Mesendoderm (in vitro differentiated cells): Measurements from ENCODE around the gene LTA.
"Not testable (repeated sequence)": the region's sequence is repeated elsewhere in the genome, so short reads cannot be mapped to it uniquely, and the experiment has no call there.

Experiments
- DNase-seq: peaks from one replicate; pipeline ENCODE4 v3.0.0; 2013
- H2AK5ac ChIP-seq: 2 replicates; pipeline ENCODE4 v1.6.1; 2013; ENCODE audit warnings: low read length, inconsistent platforms
- H2BK120ac ChIP-seq: 2 replicates; pipeline ENCODE4 v1.6.1; 2013; ENCODE audit warnings: low read depth, mild to moderate bottlenecking, low read length, moderate library complexity, mixed read lengths
- H2BK15ac ChIP-seq: replicated peaks from 2 replicates; pipeline ENCODE4 v1.6.1; 2013; ENCODE audit warnings: low read depth, mild to moderate bottlenecking, moderate library complexity
- H2BK5ac ChIP-seq: 2 replicates; pipeline ENCODE4 v1.6.1; 2013; ENCODE audit warnings: low read length, inconsistent platforms
- H3K18ac ChIP-seq: 2 replicates; pipeline ENCODE4 v1.6.1; 2013; ENCODE audit warnings: mild to moderate bottlenecking, low read length, mixed read lengths
- H3K23ac ChIP-seq: one replicate; pipeline ENCODE4 v1.6.1; 2013; ENCODE audit warnings: low read length
- H3K27ac ChIP-seq: 2 replicates; pipeline ENCODE4 v1.5.1; 2013; ENCODE audit warnings: low read depth, mild to moderate bottlenecking, inconsistent platforms, low read length, moderate library complexity
- H3K27me3 ChIP-seq: 2 replicates; pipeline ENCODE4 v1.6.1; 2013; ENCODE audit warnings: low read length, control low read depth, mild to moderate bottlenecking, inconsistent platforms; ENCODE audit not compliant: insufficient read depth, poor library complexity
- H3K36me3 ChIP-seq: 2 replicates; pipeline ENCODE4 v1.6.1; 2013; ENCODE audit warnings: low read length, inconsistent platforms; ENCODE audit not compliant: control insufficient read depth, insufficient read depth
- H3K4ac ChIP-seq: one replicate; pipeline ENCODE4 v1.6.1; 2013; ENCODE audit warnings: low read depth, mild to moderate bottlenecking, low read length, moderate library complexity
- H3K4me1 ChIP-seq: 2 replicates; pipeline ENCODE4 v1.6.1; 2013; ENCODE audit warnings: low read depth, low read length, inconsistent platforms; ENCODE audit not compliant: control insufficient read depth
- H3K4me2 ChIP-seq: 2 replicates; pipeline ENCODE4 v1.6.1; 2013; ENCODE audit warnings: low read length
- H3K4me3 ChIP-seq: 2 replicates; pipeline ENCODE4 v1.5.1; 2013; ENCODE audit warnings: mild to moderate bottlenecking, low read length
- H3K56ac ChIP-seq: one replicate; pipeline ENCODE4 v1.6.1; 2013; ENCODE audit warnings: low read length
- H3K79me1 ChIP-seq: 2 replicates; pipeline ENCODE4 v1.6.1; 2013; ENCODE audit warnings: low read length, inconsistent platforms
- H3K79me2 ChIP-seq: 2 replicates; pipeline ENCODE4 v1.6.1; 2013; ENCODE audit warnings: mild to moderate bottlenecking, low read length; ENCODE audit not compliant: control insufficient read depth, insufficient read depth
- H3K9ac ChIP-seq: 2 replicates; pipeline ENCODE4 v1.6.1; 2013; ENCODE audit warnings: low read length, inconsistent platforms
- H4K5ac ChIP-seq: one replicate; pipeline ENCODE4 v1.6.1; 2013; ENCODE audit warnings: low read length
- H4K8ac ChIP-seq: one replicate; pipeline ENCODE4 v1.6.1; 2013; ENCODE audit warnings: low read depth, mild to moderate bottlenecking, control low read depth, low read length, moderate library complexity
- WGBS: extraction: QIAGEN DNeasy Blood & Tissue Kit; methylation state at CpG from one replicate; pipeline ENCODE4 v1.1.7; 2013; ENCODE audit warnings: low lambda C conversion rate, missing lambda C conversion rate; ENCODE audit not compliant: insufficient coverage; ENCODE audit errors: extremely low coverage; 5-methylcytosine and 5-hydroxymethylcytosine counted together

Gene LTA

GRCh38 chr6:31551371-31551770 lies 20.7 kb upstream of the LTA start:
- peak; percentile 85 for DNase-seq

GRCh38 chr6:31556307-31556706 lies 15.8 kb upstream of the LTA start:
- no peak overlapping the region for H3K27ac ChIP-seq
- no peak for DNase-seq
- H3K4me2 ChIP-seq = no peak overlapping the region
- H2AK5ac ChIP-seq = no peak overlapping the region
- H3K23ac ChIP-seq = no peak overlapping the region
- H3K4me3 ChIP-seq = no peak overlapping the region
- no peak overlapping the region for H2BK120ac ChIP-seq
- no peak overlapping the region for H2BK15ac ChIP-seq
- no peak overlapping the region for H3K4ac ChIP-seq
- no peak overlapping the region for H3K9ac ChIP-seq
- no peak overlapping the region for H4K8ac ChIP-seq
- no CpG with 5 or more reads among the region's 3 CpGs for WGBS
- no peak overlapping the region for H3K18ac ChIP-seq
- H3K4me1 ChIP-seq = peaks cover 7% of the 10 kb centered on the region
- H3K27me3 ChIP-seq = no peaks in the 10 kb centered on the region
- H4K5ac ChIP-seq = no peak overlapping the region
- H2BK5ac ChIP-seq = no peak overlapping the region
- H3K36me3 ChIP-seq = peaks cover 6% of the 10 kb centered on the region
- H3K56ac ChIP-seq = no peak overlapping the region
- no peaks in the 10 kb centered on the region for H3K79me2 ChIP-seq
- H3K79me1 ChIP-seq = no peaks in the 10 kb centered on the region

More at GRCh38 chr6:31551371-31551770, 20.7 kb upstream of the LTA start:
- not testable (repeated sequence) for H3K27ac ChIP-seq, H3K56ac ChIP-seq, H3K27me3 ChIP-seq, H4K5ac ChIP-seq, H2BK15ac ChIP-seq, H3K18ac ChIP-seq, H3K79me1 ChIP-seq, H3K36me3 ChIP-seq, H3K9ac ChIP-seq, H2BK5ac ChIP-seq, H2AK5ac ChIP-seq, H4K8ac ChIP-seq, H3K23ac ChIP-seq, H3K79me2 ChIP-seq, H3K4me1 ChIP-seq, H3K4ac ChIP-seq, H3K4me2 ChIP-seq, H3K4me3 ChIP-seq, H2BK120ac ChIP-seq
- no CpG with 5 or more reads among the region's 5 CpGs for WGBS

GRCh38 chr6:31557443-31558317 lies 14.4 kb upstream of the LTA start:
- Histone ChIP-seq H2BK120ac (no peak overlapping the region), H3K27me3 (no peaks in the 10 kb centered on the region), H3K79me1 (no peaks in the 10 kb centered on the region), H4K5ac (no peak overlapping the region), H3K27ac (no peak overlapping the region), H4K8ac (no peak overlapping the region), H2BK5ac (no peak overlapping the region), H3K23ac (no peak overlapping the region), H3K9ac (no peak overlapping the region), H2BK15ac (no peak overlapping the region), H3K36me3 (peaks cover 6% of the 10 kb centered on the region), H3K4ac (no peak overlapping the region), H3K56ac (no peak overlapping the region), H3K18ac (no peak overlapping the region), H3K4me3 (no peak overlapping the region), H3K79me2 (no peaks in the 10 kb centered on the region), H2AK5ac (no peak overlapping the region), H3K4me1 (peaks cover 7% of the 10 kb centered on the region), H3K4me2 (no peak overlapping the region)
- DNase-seq = no peak
- WGBS = no CpG with 5 or more reads among the region's 24 CpGs

GRCh38 chr6:31558318-31558625 lies 13.8 kb upstream of the LTA start:
- Histone ChIP-seq H3K4me3 (no peak overlapping the region), H3K79me2 (no peaks in the 10 kb centered on the region), H2BK5ac (no peak overlapping the region), H3K27me3 (no peaks in the 10 kb centered on the region), H3K36me3 (peaks cover 6% of the 10 kb centered on the region), H3K9ac (no peak overlapping the region), H3K4me2 (no peak overlapping the region), H4K5ac (no peak overlapping the region), H3K56ac (no peak overlapping the region), H3K4ac (no peak overlapping the region), H2AK5ac (no peak overlapping the region), H3K27ac (no peak overlapping the region), H3K23ac (no peak overlapping the region), H3K79me1 (no peaks in the 10 kb centered on the region), H3K4me1 (peaks cover 7% of the 10 kb centered on the region), H4K8ac (no peak overlapping the region), H2BK15ac (no peak overlapping the region), H2BK120ac (no peak overlapping the region), H3K18ac (no peak overlapping the region)
- no peak for DNase-seq
- WGBS = no CpG with 5 or more reads among the region's 8 CpGs

- H3K56ac ChIP-seq = no peak overlapping the region
- H3K27me3 ChIP-seq = no peaks in the 10 kb centered on the region
- no peak overlapping the region for H2AK5ac ChIP-seq
- peak overlapping the region; percentile 45 for H3K23ac ChIP-seq
- no peak overlapping the region for H3K9ac ChIP-seq
- no peak for DNase-seq
- H4K5ac ChIP-seq = no peak overlapping the region
- H3K4me1 ChIP-seq = peaks cover 7% of the 10 kb centered on the region
- H3K79me1 ChIP-seq = no peaks in the 10 kb centered on the region
- peaks cover 6% of the 10 kb centered on the region for H3K36me3 ChIP-seq
- H4K8ac ChIP-seq = no peak overlapping the region
- H2BK120ac ChIP-seq = peak overlapping the region; percentile 7
- no peak overlapping the region for H2BK5ac ChIP-seq
- no CpG with 5 or more reads among the region's 14 CpGs for WGBS
- no peak overlapping the region for H3K4me2 ChIP-seq
- H2BK15ac ChIP-seq = no peak overlapping the region
- no peak overlapping the region for H3K4me3 ChIP-seq
- no peak overlapping the region for H3K18ac ChIP-seq
- no peak overlapping the region for H3K4ac ChIP-seq
- H3K79me2 ChIP-seq = no peaks in the 10 kb centered on the region
- H3K27ac ChIP-seq = peak overlapping the region; percentile 26
These were observed 13.2 kb upstream of the LTA start for GRCh38 chr6:31558631-31559500.
